ENCODE data around the gene PLP1. TPM values are rescaled to one million over a fixed set of nuclear protein-coding genes. Genes with fewer than 3 reads are reported as not detected.

The PLP1 gene
- total RNA-seq, 1 donor: under 0.01 TPM

- DNase-seq (ENCODE audit: low read depth): no peak
- no peak overlapping the region for H3K4me3 ChIP-seq (ENCODE audit: low read depth, low read length)
- TF ChIP-seq CTCF (IDR thresholded peaks at IDR 0.05; ENCODE audit: insufficient read depth, low read depth, low read length): no peak
These were observed 62.8 kb downstream of the PLP1 start for GRCh38 chrX:103839404-103839803.

Other genes with a start within 250 kb of the PLP1 start
- gene TCEAL4, start 191.3 kb upstream of the PLP1 start, total RNA-seq: 41.6 and 45.3 TPM in 2 replicates
- gene TCEAL3, start 168.9 kb upstream of the PLP1 start, total RNA-seq: 10.6 and 19.4 TPM in 2 replicates
- 30.9 and 44.5 TPM in 2 replicates for gene TCEAL1, start 147.9 kb upstream of the PLP1 start, total RNA-seq
- gene MORF4L2, start 90.1 kb upstream of the PLP1 start, total RNA-seq: 933 and 1,365 TPM in 2 replicates
- 0.32 TPM in 1 of 2 replicates, not detected in the other for gene TMEM31, start 65.9 kb upstream of the PLP1 start, total RNA-seq
- 0.64 and 0.86 TPM in 2 replicates for gene RAB9B, start 55.4 kb downstream of the PLP1 start, total RNA-seq
- 3.5 and 6.5 TPM in 2 replicates for gene TMSB15B, start 185.8 kb downstream of the PLP1 start, total RNA-seq
- gene H2BW1, start 236.9 kb downstream of the PLP1 start, total RNA-seq: not detected in 2 replicates